Natural killer cell treated with Interleukin-12 subunit alpha and Interleukin-12 subunit beta and Interleukin-15 and Interleukin-18, amount 100 ng/mL, for 72 hours (primary cell): Measurements from ENCODE around the gene AIFM3. TPM values are rescaled to one million over a fixed set of nuclear protein-coding genes. Genes with fewer than 3 reads are reported as not detected.
A peak's percentile ranks its signal among the peaks of the same experiment; 100 is the strongest.
"Not testable (repeated sequence)": the region's sequence is repeated elsewhere in the genome, so short reads cannot be mapped to it uniquely, and the experiment has no call there.

ENCODE experiments used
- ATAC-seq, 2 donors: fragments of 150-1000 bp; cut with Tn5 transposase in 1 of 2; sonication (Bioruptor Pico), chemical (Tn5 transposase) in 1 of 2; 2 replicates each; pipeline ENCODE4 v1.10.0; 2021
- DNase-seq: peaks from one replicate; pipeline ENCODE4 v3.0.0; 2022; ENCODE audit warnings: low spot score
- H3K27ac Mint-ChIP-seq, 2 donors: 1 replicate in 1 of 2; 2 replicates in 1 of 2; pipeline ENCODE4 v1.8.0; 2022; ENCODE audit warnings: mixed read lengths in 2 of 2, mild to moderate bottlenecking in 1 of 2, moderate library complexity in 1 of 2
- H3K27me3 Mint-ChIP-seq, 2 donors: 1 replicate in 1 of 2; 2 replicates in 1 of 2; pipeline ENCODE4 v1.8.0; 2022; ENCODE audit warnings: mixed read lengths in 2 of 2
- H3K36me3 Mint-ChIP-seq: one replicate; pipeline ENCODE4 v1.8.0; 2022; ENCODE audit warnings: mixed read lengths
- H3K4me1 Mint-ChIP-seq, 2 donors: 1 replicate in 1 of 2; 2 replicates in 1 of 2; pipeline ENCODE4 v1.8.0; 2022; ENCODE audit warnings: low read depth in 2 of 2, mixed read lengths in 2 of 2, mild to moderate bottlenecking in 1 of 2
- H3K4me3 Mint-ChIP-seq: one replicate; pipeline ENCODE4 v1.8.0; 2022; ENCODE audit warnings: mixed read lengths
- H3K9me3 Mint-ChIP-seq: 2 replicates; pipeline ENCODE4 v1.8.0; 2022; ENCODE audit warnings: mixed read lengths
- total RNA-seq, 2 donors: library from RNA; stranded (reverse); gene quantifications; one replicate each; pipeline ENCODE4 v1.2.3, GENCODE V29; 2022

AIFM3 gene
- total RNA-seq, 2 donors from 2014 or later, result 1.5 TPM; not detected in 1

DNA sequence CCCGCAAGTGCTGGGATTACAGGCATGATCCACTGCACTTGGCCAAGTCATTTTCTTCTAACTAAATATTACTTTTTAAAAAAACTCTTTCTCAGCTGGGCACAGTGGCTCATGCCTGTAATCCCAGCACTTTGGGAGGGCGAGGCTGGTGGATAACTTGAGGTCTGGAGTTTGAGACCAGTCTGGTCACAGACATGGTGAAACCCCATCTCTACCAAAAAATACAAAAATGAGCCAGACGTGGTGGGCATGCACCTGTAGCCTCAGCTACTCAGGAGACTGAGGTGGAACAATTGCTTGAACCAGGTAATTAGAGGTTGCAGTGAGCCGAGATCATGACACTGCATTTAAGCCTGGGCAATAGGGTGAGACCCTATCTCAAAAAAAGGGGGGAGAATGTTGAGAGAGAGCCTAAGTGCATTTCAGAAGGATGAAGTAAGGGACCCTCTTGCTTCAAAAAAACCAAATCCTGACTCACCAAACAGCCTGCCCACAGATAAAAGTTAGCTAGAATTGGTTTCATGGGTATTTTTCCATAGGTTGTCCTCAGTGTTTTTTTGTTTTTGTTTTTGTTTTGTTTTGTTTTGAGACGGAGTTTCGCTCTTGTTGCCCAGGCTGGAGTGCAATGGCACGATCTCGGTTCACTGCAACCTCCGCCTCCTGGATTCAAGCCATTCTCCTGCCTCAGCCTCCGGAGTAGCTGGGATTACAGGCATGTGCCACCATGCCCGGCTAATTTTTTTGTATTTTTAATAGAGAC lies 31.1 kb upstream of the AIFM3 start:
- not testable (repeated sequence) for H3K36me3 Mint-ChIP-seq, H3K27ac Mint-ChIP-seq, H3K4me3 Mint-ChIP-seq, H3K27me3 Mint-ChIP-seq, ATAC-seq, H3K9me3 Mint-ChIP-seq, DNase-seq
- peaks cover 49 to 51% of the 10 kb centered on the region in 2 donors for H3K4me1 Mint-ChIP-seq

DNA sequence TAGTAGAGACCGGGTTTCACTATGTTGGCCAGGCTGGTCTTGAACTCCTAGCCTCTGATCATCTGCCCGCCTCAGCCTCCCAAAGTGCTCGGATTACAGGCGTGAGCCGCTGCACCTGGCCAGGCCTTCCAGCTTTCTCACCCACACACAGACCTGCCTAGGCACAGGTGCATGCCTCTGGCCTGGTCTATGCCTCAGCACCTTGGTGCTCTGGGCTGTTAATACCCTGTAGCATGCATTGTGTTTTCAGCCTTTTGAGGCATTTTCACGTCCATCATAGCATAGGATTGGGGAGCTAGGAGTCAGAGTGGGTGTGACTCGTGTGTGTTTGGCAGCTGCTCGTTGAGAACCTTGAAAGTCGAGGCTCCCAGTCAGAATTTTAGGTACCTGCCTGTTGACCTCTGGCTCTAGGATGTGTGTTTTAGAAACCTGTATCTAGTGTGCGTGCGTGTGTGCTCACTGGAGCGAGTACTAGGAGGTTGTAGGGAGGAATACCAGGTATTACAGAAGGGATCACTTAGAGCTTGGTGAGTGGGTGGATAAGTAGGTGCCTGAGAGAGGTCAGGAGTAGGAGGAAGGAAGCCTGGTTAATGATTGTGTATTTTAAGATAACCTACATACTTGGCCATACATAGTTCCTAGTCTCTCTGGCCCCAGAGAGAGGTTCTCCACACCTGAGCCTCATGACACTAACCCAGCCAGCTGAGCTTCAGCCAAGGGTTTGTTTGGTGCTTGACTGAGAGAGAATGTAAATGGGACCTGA lies 29.8 kb upstream of the AIFM3 start:
- no peak for ATAC-seq
- Mint-ChIP-seq H3K27me3 (no peaks in the 10 kb centered on the region), H3K4me1 (peaks cover 50 to 57% of the 10 kb centered on the region in 2 donors), H3K9me3 (no peaks in the 10 kb centered on the region), H3K36me3 (peaks cover 4% of the 10 kb centered on the region), H3K27ac (peak overlapping the region in 1 of 2 donors; percentile 19), H3K4me3 (peak overlapping the region; percentile 58)
- DNase-seq, result no peak

GRCh38 chr22:20937794-20938671 lies 29.0 kb upstream of the AIFM3 start:
- Mint-ChIP-seq H3K36me3 (peaks cover 4% of the 10 kb centered on the region), H3K27me3 (no peaks in the 10 kb centered on the region), H3K27ac (peak overlapping the region in 1 of 2 donors; percentile 19), H3K4me1 (peaks cover 51 to 62% of the 10 kb centered on the region in 2 donors), H3K4me3 (no peak overlapping the region), H3K9me3 (no peaks in the 10 kb centered on the region)
- ATAC-seq (no peak), DNase-seq (no peak)

DNA sequence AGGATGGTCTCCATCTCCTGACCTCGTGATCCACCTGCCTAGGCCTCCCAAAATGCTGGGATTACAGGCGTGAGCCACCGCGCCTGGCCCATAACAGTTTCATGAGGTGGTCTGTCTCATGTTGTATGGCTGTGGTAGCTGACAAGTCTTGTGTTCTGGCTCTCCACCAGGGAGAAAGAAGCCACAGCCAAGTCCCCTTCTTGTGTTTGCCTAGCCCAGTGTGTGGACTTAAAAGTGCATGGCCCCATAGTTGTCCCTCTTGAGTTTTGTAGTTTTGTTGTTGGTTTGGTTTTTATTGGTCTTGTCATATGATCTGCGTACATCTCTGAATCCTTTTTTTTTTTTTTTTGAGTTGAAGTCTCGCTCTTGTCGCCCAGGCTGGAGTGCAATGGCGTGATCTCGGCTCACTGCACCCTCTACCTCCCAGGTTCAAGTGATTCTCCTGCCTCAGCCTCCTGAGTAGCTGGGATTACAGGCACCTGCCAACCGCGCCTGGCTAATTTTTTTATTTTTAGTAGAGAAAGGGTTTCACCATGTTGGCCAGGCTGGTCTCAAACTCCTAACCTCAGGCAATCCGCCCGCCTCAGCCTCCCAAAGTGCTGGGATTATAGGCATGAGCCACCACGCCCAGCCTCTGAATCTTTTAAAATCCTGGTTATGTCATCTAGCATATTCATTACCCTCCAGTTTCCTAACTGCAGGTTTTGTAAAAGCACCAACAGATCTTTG lies 27.4 kb upstream of the AIFM3 start:
- peaks cover 52 to 63% of the 10 kb centered on the region in 2 donors for H3K4me1 Mint-ChIP-seq
- H3K27me3 Mint-ChIP-seq, H3K36me3 Mint-ChIP-seq, DNase-seq, H3K4me3 Mint-ChIP-seq, H3K27ac Mint-ChIP-seq, H3K9me3 Mint-ChIP-seq, ATAC-seq: not testable (repeated sequence)

DNA sequence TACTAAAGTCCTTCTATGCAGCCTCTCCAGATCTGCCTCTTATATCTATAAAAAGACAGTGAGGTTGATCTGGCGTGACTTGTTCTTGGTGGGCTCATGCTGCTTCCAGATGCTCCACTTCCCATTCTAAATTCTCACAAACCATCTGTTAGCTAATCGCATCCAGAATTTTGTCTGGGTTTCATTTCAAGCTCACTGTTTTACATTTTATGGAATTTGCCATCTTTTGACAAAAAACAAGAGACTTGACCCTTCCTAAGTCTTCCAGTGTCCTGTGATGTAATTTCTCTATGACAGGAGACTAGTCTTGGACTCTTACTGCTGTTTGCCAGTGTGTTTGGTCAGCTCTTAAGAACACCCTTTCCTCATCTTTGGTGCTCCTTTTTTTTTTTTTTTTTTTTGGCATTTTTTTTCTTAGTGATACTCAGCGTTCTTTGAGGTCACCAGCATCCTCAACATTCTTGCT lies 26.8 kb upstream of the AIFM3 start:
- no peak for ATAC-seq
- H3K36me3 Mint-ChIP-seq, result no peaks in the 10 kb centered on the region
- H3K9me3 Mint-ChIP-seq, result no peaks in the 10 kb centered on the region
- no peak for DNase-seq
- H3K4me3 Mint-ChIP-seq, result no peak overlapping the region
- peaks cover 53 to 62% of the 10 kb centered on the region in 2 donors for H3K4me1 Mint-ChIP-seq
- H3K27me3 Mint-ChIP-seq, result no peaks in the 10 kb centered on the region
- H3K27ac Mint-ChIP-seq, result no peak overlapping the region

DNA sequence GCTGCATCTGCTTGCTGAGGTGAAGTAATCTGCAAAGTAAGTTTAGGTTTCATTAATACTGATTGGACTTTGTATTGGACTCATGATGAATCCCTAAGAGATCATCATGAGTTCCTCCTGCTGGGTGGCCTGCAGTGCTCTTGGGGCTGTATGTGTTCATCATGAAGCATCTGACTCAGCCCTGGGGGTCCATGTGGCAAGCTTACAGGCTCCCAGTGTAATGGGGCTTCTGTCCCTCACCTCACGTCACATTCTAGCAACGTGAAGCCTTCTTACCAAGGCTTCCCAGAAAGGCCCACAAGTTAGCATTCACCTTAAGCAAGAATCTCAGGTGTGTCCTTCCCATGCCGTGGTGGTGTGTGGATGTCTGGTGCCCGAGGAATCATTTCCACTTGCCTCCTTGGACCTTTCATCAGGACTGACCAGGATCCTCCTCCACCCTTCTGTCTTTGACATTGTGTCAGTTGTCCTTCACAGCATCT lies 26.1 kb upstream of the AIFM3 start:
- H3K27ac Mint-ChIP-seq, result no peak overlapping the region
- ATAC-seq, result no peak
- H3K9me3 Mint-ChIP-seq, result no peaks in the 10 kb centered on the region
- H3K4me1 Mint-ChIP-seq, result peaks cover 59 to 69% of the 10 kb centered on the region in 2 donors
- H3K4me3 Mint-ChIP-seq, result no peak overlapping the region
- H3K36me3 Mint-ChIP-seq, result no peaks in the 10 kb centered on the region
- DNase-seq, result no peak
- no peaks in the 10 kb centered on the region for H3K27me3 Mint-ChIP-seq

DNA sequence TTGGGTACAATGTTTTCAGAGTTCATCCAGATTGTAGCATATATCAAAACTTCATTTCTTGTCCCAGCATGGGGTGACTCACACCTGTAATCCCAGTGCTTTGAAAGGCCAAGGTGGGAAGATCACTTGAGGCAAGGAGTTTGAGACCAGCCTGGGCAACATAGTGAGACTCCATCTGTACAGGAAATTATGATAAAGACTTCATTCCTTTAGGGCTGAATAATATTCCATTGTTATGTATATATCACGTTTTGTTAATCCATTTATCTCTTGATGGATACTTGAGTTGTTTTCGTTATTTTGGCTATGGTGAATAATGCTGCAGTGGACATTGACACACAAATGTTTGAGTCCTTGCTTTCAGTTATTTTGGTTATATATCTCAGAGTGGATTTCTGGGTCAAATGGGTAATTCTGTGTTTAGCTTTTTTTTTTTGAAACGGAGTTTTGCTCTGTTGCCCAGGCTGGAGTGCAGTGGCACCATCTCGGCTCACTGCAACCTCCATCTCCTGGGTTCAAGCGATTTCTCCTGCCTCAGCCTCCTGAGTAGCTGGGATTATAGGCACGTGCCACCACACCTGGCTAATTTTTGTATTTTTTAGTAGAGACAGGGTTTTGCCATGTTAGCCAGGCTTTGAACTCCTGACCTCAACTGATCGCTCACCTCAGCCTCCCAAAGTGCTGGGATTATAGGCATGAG lies 24.7 kb upstream of the AIFM3 start:
- H3K36me3 Mint-ChIP-seq, ATAC-seq, DNase-seq, H3K27me3 Mint-ChIP-seq, H3K9me3 Mint-ChIP-seq, H3K4me3 Mint-ChIP-seq: not testable (repeated sequence)
- H3K4me1 Mint-ChIP-seq, result peaks cover 65 to 75% of the 10 kb centered on the region in 2 donors
- peak overlapping the region in 1 of 2 donors; percentile 25 for H3K27ac Mint-ChIP-seq

- no peak for ATAC-seq
- Mint-ChIP-seq H3K4me3 (no peak overlapping the region), H3K36me3 (no peaks in the 10 kb centered on the region), H3K9me3 (no peaks in the 10 kb centered on the region), H3K4me1 (peaks cover 62 to 72% of the 10 kb centered on the region in 2 donors), H3K27ac (peak overlapping the region in 1 of 2 donors; percentile 25), H3K27me3 (no peaks in the 10 kb centered on the region)
- DNase-seq, result no peak
These were observed 23.7 kb upstream of the AIFM3 start for GRCh38 chr22:20943104-20943933.

- no peak overlapping the region for H3K4me3 Mint-ChIP-seq
- H3K36me3 Mint-ChIP-seq, result no peaks in the 10 kb centered on the region
- H3K27me3 Mint-ChIP-seq, result no peaks in the 10 kb centered on the region
- ATAC-seq, result no peak
- peaks cover 58 to 68% of the 10 kb centered on the region in 2 donors for H3K4me1 Mint-ChIP-seq
- no peak overlapping the region for H3K27ac Mint-ChIP-seq
- H3K9me3 Mint-ChIP-seq, result no peaks in the 10 kb centered on the region
- DNase-seq, result no peak
These were observed 23.0 kb upstream of the AIFM3 start for GRCh38 chr22:20944042-20944441.

DNA sequence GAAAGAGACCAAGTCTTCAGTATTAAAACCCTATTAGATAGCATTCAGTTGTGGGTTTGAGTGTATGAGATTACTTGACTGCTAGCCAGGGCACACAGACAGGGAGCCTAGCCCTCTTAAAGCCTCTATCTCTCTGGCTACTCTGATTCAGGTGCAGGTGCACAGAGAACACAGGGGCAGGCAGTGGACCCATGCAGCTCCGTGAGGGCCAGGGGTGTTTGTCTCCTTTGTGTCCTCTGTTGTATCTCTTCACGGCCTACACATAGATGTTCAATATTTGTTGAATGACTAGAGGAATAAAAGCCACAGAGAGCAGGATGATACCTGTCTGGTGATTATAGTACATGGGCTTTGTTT lies 21.5 kb upstream of the AIFM3 start:
- Mint-ChIP-seq H3K4me3 (no peak overlapping the region), H3K36me3 (peaks cover 5% of the 10 kb centered on the region), H3K27ac (no peak overlapping the region), H3K4me1 (peaks cover 55 to 56% of the 10 kb centered on the region in 2 donors), H3K9me3 (no peaks in the 10 kb centered on the region), H3K27me3 (no peaks in the 10 kb centered on the region)
- ATAC-seq, result no peak
- DNase-seq, result no peak

DNA sequence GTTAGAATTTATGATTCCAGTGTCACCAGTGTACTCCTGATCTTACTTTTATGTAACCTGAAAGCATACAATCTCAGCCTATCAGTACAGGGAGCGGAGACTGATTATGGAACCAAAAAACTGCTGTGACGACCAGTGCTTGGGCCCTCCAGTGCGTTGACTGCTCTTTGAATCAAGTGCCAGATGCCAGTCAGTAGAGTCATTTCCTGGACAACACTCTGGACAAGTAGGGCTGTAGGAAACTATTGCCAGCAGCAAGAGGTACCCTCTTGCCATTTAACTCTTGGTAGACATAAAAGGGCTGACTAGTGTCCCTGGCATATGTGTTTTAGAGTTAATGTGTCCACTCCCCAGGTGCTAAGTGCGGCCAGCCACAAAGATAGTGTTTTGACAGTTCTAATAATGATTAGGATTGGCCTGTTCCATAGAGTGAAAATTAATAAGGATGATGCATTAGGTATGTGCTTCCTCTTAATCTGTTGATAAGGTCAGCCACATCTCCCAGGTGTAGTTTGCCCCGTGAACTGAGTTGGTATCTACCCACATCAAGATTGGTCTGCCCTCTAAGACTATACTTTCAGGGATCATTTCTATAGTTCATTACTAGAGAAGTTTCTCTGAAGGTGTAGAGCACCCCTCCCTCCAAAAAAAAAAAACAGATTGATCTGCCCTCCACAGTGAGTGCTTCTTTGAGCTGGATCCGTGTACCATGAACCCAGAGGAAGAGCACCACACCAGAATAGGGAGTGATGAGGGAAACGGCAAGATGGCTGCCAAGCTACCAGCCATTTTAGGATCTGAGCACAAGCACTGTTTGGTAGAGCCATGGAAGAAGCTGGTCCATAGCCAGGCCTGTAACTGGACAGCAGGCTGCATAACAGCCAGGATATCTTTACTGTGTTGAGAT lies 20.7 kb upstream of the AIFM3 start:
- no peak overlapping the region for H3K27ac Mint-ChIP-seq
- no peak for ATAC-seq
- H3K9me3 Mint-ChIP-seq, result no peaks in the 10 kb centered on the region
- DNase-seq, result no peak
- H3K4me3 Mint-ChIP-seq, result no peak overlapping the region
- H3K36me3 Mint-ChIP-seq, result peaks cover 5% of the 10 kb centered on the region
- H3K27me3 Mint-ChIP-seq, result no peaks in the 10 kb centered on the region
- peaks cover 48 to 50% of the 10 kb centered on the region in 2 donors for H3K4me1 Mint-ChIP-seq
